UCSD-AML1 (cell line): Measurements from ENCODE around the gene ADGRG1.

Source experiments
- DNase-seq: peaks from one replicate; lab custom pipeline; 2025; ENCODE audit not compliant: unreplicated experiment; lab: John Stamatoyannopoulos, UW

The ADGRG1 gene

DNA sequence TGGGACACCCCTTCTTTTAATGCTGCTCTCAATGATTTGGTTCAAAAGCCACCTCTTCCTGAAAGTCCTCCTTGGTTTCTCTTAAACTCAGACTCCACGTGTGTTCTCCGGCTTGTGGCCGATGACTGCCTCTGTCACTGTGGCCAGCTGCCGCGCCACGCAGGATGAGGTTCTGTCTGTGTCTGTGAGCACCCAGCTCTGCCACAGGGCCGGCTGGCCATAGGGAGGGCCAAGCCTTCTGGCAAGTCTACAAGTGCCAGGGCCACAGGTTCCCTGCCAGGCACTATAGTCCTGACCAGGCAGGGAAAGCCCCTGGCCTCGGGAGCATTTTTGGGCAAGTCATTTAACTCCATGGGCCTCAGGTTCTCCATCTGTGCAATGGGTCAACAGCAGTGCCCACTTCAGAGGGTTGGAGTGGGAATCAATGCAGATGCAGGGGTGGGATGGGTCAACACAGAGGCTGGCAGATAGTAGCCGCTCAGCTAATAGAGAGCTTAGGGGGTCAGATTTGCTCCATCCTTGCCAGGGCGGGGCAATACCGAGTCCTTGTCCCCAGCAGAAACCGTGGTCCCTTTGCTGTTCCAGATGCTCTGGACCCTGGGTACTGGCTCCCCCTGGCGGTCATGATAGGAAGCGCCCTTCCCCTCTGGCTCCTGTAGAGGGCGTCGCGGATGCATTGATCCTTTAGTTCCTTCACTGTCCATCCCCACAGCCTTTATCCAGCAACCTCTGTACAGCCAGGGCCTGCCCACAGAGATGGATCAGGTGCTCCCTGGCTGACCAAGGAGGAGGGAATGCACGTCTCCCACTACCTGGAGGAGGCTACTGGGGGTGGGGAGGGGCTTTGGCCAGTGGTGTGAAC lies 20.4 kb downstream of the ADGRG1 start:
- DNase-seq = peak; percentile 90

DNA sequence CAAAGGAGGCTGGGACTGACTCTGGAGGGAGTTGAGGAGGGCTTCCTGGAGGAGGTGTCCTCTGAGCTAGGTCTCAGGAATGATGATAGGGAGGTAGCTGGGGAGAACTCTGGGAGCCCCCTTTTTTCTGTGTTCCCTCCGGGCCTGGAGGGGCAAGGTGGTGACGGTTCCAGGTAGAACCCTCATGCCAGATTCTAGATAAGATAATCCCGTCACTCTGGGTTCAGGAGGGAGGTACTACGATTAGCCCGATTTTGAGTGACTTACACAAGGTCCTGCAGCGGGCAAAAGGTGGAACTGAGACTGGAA lies 21.0 kb downstream of the ADGRG1 start:
- no peak for DNase-seq

DNA sequence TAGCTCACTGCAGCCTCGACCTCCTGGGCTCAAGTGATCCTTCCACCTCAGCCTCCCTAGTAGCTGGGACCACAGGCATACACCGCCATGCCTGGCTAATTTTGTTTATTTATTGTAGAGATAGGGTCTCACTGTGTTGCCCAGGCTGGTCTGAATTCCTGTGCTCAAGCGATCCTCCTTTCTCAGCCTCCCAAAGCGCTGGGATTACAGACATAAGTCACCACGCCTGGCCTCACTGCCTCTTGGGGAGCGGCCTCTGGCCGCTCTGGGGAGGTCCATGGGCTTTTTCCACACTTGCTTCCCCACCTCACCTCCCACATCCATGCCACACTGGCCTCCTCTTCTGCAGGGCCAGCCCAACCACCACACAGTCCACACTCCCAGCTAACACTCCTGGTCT lies 21.4 kb downstream of the ADGRG1 start:
- no peak for DNase-seq

DNA sequence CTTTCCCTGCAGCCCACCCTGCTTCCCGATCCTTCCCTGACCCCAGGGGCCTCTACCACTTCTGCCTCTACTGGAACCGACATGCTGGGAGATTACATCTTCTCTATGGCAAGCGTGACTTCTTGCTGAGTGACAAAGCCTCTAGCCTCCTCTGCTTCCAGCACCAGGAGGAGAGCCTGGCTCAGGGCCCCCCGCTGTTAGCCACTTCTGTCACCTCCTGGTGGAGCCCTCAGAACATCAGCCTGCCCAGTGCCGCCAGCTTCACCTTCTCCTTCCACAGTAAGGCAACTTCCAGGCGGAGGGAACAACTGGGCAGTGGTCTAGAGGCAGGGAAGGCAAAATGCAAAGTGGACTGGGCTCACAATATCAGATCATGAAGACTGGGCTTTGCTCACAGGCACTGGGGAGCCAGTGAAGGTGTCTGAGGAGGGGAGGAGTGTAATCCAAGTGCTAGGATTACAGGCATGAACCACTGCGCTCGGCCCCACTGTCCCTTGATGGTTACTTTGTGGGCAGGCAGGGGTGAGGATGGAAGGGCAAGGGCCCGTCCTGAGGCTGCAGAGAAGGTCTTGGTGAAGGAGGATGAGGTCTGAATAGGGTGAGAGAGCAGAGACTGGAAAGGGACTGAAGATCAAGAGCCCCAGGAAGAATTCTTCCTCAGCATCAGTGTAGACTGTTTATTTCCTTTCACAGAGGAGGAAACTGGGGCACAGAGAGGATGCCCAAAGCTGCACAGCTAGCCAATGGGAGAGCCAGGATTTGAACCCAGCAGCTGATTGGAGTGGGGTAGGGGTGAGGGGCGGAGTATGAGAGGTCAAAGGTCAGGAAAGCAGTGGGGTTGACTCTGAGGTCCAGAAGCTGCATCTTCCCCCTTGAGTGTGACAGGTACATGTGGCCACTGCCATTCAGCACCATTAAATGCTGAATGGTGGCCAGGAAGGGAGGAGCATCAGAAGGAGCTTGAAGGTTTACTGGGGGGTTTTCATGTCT lies 23.2 kb downstream of the ADGRG1 start:
- no peak for DNase-seq

DNA sequence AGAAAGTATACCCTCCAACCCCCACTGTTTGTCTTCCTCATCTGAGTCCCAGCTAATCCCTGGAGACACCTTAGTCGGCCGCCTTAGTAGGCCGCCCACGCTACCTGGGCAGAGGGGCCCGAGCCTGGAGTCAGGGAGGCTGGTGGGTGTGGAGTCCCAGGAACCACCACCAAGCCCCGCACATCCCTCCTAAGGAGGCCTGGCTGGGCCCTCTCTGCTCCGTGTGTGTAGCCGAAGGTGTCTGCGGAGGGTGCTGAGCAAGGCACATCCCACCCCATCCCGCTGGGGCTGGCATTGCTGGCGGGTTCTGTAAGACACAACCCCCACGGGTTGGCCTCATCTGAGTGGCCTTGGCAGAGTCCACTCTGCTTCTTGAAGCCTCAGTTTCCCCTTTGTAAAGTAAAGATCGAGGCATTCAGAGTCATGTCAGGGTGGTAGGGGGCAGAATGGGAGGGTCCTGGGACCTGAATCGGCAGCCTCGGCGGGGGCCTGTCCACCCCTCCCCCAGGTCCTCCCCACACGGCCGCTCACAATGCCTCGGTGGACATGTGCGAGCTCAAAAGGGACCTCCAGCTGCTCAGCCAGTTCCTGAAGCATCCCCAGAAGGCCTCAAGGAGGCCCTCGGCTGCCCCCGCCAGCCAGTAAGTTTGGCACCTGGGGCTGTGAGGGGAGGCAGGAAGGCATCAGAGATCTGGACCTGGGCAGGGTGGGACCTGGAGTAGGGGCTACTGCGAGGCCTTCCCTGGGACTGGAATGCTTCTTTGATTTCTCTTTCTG lies 24.5 kb downstream of the ADGRG1 start:
- no peak for DNase-seq

DNA sequence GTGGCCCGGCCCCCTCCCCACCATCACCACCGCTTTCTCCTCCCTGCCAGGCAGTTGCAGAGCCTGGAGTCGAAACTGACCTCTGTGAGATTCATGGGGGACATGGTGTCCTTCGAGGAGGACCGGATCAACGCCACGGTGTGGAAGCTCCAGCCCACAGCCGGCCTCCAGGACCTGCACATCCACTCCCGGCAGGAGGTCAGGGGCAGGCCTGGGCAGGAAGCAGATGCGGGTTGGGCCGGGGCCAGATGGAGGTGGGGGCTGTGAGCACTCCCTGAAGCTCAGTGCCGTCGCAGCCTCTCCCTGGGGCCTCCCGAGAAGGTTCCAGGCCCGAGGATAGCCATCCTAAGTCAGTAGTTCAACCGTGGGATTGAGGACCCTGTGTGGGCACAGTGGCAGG lies 25.5 kb downstream of the ADGRG1 start:
- peak; percentile 74 for DNase-seq

DNA sequence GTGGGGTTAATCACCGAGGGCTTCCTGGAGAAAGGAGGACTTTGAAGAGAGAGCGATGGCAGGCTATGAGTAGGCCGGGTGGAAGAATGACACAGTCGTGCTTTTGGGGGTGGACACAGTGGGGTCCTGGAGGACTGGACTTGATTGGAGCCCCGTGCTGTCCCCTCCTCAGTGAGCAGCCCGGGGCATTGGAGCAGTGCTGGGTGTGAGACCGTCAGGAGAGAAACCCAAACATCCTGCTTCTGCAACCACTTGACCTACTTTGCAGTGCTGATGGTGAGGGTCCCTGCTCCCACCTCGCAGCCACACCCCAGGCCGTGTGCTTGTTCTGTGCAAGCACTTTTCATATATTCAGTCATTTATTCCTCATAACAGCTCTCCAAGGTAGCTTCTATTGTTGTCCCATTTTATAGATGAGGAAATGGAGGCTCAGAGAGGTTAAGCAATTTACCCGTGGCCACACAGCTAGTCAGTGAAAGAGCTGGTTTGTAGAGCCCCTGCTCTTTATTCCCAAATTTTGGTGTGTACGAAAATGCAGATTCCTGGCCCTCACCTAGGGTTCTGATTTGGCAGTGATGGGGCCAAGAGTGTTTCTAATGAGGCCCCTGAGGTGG lies 28.0 kb downstream of the ADGRG1 start:
- no peak for DNase-seq

DNA sequence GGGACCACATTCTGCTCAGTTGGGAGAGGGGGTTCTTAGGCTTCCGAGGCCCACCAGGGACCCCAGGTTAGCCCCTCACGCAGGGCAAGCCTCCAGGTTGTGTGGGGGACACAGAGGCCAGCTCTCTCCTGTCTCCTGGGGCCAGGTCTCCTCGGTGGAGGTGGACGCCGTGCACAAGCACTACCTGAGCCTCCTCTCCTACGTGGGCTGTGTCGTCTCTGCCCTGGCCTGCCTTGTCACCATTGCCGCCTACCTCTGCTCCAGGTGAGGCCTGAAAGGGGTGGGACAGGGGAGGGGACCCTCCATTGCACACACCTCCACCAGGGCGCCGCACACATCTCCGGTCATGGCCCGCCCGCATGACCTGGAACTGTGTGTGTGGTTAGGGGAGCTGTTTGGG lies 28.8 kb downstream of the ADGRG1 start:
- no peak for DNase-seq

DNA sequence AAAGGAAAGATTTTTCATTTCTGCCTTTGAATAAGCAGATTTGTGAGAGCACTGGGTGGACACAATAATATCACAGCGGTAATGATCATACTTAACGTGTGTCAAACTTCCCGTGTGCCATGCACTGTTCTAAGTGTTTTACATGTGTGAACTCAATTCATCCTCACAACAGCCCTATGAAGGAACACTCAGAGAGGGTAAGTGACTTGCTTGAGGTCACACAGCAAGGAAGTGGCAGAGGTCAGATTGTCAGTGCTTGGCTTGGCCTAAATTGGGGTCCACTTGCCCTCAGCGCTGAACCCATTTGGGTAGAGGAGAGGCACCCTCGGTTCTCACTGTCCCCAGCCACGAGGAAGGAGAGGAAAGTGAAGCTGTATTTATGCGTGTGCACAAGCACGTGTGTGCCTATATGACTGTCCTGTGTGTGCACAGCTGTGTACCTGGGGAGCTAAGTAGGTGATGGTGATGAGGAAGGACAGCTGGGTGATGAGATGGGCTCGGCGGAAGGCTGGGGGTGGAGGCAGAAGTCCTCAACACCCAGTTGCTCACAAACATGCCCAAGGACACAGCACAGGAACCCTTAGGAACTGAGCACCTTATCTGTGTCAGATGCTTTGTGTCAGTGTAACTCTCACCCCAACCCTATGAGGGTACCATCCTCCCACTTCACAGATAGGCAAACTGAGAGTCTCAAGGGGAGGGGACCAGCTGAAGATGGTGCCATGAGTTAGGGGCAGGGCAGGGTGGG lies 29.9 kb downstream of the ADGRG1 start:
- DNase-seq = no peak

DNA sequence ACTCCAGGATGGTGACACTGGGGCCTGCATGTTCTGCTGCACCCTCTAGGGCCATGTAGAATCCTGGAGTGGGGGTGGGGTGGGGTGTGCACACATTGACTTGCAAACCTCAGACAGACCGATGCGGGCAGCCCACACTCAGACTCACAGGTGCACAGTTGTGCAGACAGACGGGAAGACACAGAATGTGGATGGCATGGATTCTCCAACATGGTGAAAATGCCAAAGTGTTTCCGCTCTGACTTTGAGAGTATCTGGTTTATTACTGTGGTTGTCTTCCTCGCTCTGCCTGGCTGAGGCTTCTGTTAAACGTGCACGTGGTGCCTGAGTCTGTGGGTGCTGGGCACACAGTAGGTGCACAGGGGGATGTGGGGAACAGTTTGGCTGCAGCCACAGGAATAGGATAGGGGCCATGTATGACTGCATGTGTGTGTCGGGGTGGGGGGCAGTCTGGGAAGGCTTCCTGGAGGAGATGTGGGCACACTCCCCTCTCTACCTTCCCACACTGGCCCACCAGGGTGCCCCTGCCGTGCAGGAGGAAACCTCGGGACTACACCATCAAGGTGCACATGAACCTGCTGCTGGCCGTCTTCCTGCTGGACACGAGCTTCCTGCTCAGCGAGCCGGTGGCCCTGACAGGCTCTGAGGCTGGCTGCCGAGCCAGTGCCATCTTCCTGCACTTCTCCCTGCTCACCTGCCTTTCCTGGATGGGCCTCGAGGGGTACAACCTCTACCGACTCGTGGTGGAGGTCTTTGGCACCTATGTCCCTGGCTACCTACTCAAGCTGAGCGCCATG lies 30.6 kb downstream of the ADGRG1 start:
- DNase-seq = no peak

DNA sequence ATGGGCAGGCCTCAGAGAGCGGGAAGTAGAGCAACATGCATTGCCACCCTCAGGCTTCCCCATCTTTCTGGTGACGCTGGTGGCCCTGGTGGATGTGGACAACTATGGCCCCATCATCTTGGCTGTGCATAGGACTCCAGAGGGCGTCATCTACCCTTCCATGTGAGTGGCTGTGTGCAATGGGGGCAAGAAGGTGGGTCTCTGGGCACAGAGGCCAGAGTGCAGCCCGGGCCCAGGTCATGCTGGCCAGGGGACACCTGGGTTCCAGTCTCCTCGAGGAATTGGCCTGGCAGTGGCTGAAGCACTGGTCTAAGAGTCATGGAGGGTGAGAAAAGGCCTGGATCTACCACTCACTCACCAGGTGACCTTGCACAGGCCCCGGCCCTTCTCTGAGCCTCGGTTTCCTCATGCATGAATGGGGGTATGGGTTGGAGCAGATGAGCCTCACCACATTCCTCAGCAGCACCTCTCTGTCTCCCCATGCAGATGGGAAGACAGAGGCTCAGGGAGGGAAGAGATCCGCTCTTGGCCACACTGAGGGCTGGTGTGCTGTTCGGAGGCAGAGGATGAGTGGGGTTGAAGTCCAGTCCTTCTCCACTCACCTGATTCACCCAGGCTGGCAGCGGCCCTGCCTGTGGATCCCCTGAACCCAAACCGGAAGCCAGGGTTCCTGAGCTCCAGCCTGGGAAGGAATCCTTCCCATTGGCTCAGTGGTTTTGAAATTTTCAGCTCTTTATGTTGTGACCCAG lies 32.5 kb downstream of the ADGRG1 start:
- no peak for DNase-seq

DNA sequence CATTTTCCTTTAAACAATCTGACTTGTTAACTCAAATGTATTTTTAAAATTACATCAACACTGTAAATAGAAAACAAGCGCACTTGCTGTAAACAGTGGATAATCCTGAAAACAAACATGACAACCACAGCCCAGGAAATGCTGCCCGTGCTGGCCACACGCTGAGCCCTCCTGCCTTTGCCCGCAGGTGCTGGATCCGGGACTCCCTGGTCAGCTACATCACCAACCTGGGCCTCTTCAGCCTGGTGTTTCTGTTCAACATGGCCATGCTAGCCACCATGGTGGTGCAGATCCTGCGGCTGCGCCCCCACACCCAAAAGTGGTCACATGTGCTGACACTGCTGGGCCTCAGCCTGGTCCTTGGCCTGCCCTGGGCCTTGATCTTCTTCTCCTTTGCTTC lies 33.1 kb downstream of the ADGRG1 start:
- DNase-seq = no peak

DNA sequence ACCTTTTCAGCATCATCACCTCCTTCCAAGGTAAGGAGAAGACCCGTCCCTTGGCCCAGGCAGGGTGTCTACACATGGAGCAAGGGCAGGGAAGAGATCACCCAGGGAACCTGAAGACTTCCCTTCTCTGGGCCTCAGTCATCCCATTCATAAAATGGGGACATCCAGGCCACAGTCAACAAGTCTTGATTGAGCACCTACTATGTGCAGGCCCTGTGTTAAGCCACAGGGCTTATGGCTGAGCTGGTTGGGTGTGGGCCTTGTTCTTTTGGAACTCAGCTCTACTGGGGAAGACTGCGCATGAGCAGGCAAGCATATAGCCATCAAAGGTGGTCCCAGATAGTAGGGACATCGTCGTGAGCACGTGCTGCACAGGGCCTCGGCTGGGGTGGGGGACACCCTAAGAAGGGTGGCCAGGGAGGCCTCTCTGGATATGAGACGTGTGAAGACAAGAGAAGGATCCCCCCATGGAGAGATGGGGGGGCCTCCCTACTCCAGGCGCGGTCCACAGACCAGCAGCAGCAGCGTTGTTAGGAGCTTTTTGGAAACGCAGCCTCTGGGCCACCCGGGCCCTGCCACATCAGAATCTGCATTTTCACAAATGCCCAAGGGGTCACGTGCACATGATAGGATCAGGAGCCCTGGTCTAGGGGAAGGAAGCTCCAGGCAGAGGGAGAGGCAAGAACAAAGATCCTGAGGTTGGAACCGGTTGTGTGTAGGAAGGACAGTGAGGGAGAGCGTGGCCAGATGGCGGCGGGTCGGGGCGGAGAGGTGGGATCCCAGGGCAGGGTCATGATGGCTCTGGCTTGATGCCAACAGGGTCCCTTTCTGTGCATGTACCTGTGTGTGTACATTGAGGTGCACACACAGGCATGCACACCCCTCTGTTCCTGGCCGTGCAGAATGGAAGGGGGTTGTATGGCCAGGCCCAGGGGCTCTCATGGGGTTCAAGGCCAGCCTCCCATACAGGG lies 33.8 kb downstream of the ADGRG1 start:
- DNase-seq = no peak

DNA sequence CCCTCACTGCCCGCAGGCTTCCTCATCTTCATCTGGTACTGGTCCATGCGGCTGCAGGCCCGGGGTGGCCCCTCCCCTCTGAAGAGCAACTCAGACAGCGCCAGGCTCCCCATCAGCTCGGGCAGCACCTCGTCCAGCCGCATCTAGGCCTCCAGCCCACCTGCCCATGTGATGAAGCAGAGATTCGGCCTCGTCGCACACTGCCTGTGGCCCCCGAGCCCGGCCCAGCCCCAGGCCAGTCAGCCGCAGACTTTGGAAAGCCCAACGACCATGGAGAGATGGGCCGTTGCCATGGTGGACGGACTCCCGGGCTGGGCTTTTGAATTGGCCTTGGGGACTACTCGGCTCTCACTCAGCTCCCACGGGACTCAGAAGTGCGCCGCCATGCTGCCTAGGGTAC lies 35.0 kb downstream of the ADGRG1 start:
- DNase-seq = no peak

DNA sequence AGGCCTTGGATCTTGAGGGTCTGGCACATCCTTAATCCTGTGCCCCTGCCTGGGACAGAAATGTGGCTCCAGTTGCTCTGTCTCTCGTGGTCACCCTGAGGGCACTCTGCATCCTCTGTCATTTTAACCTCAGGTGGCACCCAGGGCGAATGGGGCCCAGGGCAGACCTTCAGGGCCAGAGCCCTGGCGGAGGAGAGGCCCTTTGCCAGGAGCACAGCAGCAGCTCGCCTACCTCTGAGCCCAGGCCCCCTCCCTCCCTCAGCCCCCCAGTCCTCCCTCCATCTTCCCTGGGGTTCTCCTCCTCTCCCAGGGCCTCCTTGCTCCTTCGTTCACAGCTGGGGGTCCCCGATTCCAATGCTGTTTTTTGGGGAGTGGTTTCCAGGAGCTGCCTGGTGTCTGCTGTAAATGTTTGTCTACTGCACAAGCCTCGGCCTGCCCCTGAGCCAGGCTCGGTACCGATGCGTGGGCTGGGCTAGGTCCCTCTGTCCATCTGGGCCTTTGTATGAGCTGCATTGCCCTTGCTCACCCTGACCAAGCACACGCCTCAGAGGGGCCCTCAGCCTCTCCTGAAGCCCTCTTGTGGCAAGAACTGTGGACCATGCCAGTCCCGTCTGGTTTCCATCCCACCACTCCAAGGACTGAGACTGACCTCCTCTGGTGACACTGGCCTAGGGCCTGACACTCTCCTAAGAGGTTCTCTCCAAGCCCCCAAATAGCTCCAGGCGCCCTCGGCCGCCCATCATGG lies 35.7 kb downstream of the ADGRG1 start:
- DNase-seq = no peak

DNA sequence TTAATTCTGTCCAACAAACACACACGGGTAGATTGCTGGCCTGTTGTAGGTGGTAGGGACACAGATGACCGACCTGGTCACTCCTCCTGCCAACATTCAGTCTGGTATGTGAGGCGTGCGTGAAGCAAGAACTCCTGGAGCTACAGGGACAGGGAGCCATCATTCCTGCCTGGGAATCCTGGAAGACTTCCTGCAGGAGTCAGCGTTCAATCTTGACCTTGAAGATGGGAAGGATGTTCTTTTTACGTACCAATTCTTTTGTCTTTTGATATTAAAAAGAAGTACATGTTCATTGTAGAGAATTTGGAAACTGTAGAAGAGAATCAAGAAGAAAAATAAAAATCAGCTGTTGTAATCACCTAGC lies 36.2 kb downstream of the ADGRG1 start:
- no peak for DNase-seq

DNA sequence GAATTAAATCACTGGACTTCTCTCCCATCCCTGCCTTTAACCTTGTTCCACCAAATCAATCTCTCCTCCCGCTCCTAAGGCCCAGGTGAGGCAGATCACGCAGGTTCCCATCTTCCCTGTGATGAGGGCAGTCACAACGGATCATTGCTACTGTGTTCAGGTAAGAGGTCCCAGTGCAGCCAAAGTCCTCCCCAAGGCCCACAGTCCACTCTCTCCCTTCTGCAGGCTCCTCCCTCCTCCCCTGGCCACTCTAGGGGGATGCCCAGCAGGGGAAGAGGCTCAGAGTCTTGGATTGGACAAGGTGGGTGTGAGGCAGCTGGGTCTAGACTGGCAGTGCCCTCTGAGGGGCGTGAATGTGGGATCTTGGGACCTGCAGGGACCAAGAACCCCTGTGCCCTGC lies 37.1 kb downstream of the ADGRG1 start:
- no peak for DNase-seq
